H1 (cell line): ENCODE results near the gene PPP1R18. TPM values are rescaled to one million over a fixed set of nuclear protein-coding genes. Genes with fewer than 3 reads are reported as not detected.

ENCODE experiments used
- CTCF ChIA-PET: fragments of 300-600 bp; sonication (Branson Sonifier 250); formaldehyde crosslinking; loops from one replicate; lab custom pipeline; 2021; ENCODE audit not compliant: partially characterized antibody; lab: Charles Lee
- POLR2A ChIA-PET: fragments of 300-600 bp; sonication (Branson Sonifier 250); formaldehyde crosslinking; loops from one replicate; lab custom pipeline; 2021; ENCODE audit warnings: inconsistent platforms; ENCODE audit not compliant: partially characterized antibody; lab: Charles Lee
- DNase-seq, 2 experiments: peaks; one replicate each; pipeline versions ENCODE4 v3.0.0 to v3.0.0-alpha.2; 2010 to 2022; ENCODE audit warnings: low spot score in 2 of 2, low read depth in 1 of 2, mixed read lengths in 1 of 2
- FAIRE-seq: peaks from 2 replicates; lab custom pipeline; 2011; peaks lifted over from hg19 to GRCh38; lab: Jason Lieb, UNC
- H2AFZ ChIP-seq: 2 replicates; pipeline ENCODE4 v1.8.1; 2012; ENCODE audit warnings: low read length, inconsistent platforms
- H2AK5ac ChIP-seq: 2 replicates; pipeline ENCODE4 v1.6.1; 2013; ENCODE audit warnings: low read depth, low read length
- H2BK120ac ChIP-seq: replicated peaks from 2 replicates; pipeline ENCODE3; 2013; ENCODE audit warnings: low read depth, low read length, inconsistent platforms
- H2BK12ac ChIP-seq: 2 replicates; pipeline ENCODE4 v1.6.1; 2013; ENCODE audit warnings: low read depth, low read length
- H2BK15ac ChIP-seq: 2 replicates; pipeline ENCODE4 v1.6.1; 2013; ENCODE audit warnings: low read length
- H2BK20ac ChIP-seq: 2 replicates; pipeline ENCODE4 v1.6.1; 2013; ENCODE audit warnings: low read length
- H2BK5ac ChIP-seq: 2 replicates; pipeline ENCODE4 v1.6.1; 2013; ENCODE audit warnings: low read depth, low read length
- H3K14ac ChIP-seq: 2 replicates; pipeline ENCODE4 v1.6.1; 2013; ENCODE audit warnings: inconsistent platforms; ENCODE audit not compliant: insufficient read length
- H3K18ac ChIP-seq: 2 replicates; pipeline ENCODE4 v1.6.1; 2013; ENCODE audit warnings: low read length; ENCODE audit errors: extremely low read depth
- H3K23ac ChIP-seq: 2 replicates; pipeline ENCODE4 v1.6.1; 2013; ENCODE audit warnings: inconsistent platforms; ENCODE audit not compliant: insufficient read length
- H3K23me2 ChIP-seq: 2 replicates; pipeline ENCODE4 v1.6.1; 2013; ENCODE audit warnings: low read depth, low read length
- H3K27ac ChIP-seq: 2 replicates; pipeline ENCODE4 v1.6.1; 2011; ENCODE audit warnings: low read depth, low read length, inconsistent platforms
- H3K27me3 ChIP-seq, 4 experiments: replicated peaks in 1 of 4; 1 replicate in 1 of 4; 2 replicates in 3 of 4; pipeline versions ENCODE4 v1.6.1 to v1.8.1; 2011 to 2013; ENCODE audit warnings: low read length in 3 of 4, mild to moderate bottlenecking in 3 of 4, inconsistent platforms in 2 of 4, mixed read lengths in 2 of 4, moderate library complexity in 1 of 4; ENCODE audit not compliant: control insufficient read depth in 3 of 4, insufficient read depth in 3 of 4; ENCODE audit errors: extremely low read depth in 1 of 4
- H3K36me3 ChIP-seq, 4 experiments: 2 replicates each; pipeline versions ENCODE4 v1.6.1 to v1.8.1; 2011 to 2013; ENCODE audit warnings: mild to moderate bottlenecking in 4 of 4, low read length in 3 of 4, moderate library complexity in 2 of 4, control low read depth in 1 of 4, inconsistent platforms in 1 of 4; ENCODE audit not compliant: insufficient read depth in 4 of 4, control insufficient read depth in 2 of 4
- H3K4ac ChIP-seq: replicated peaks from 2 replicates; pipeline ENCODE3; 2013; ENCODE audit warnings: low read length, low read depth, mixed read lengths, inconsistent platforms; ENCODE audit not compliant: insufficient read length
- H3K4me1 ChIP-seq, 4 experiments: replicated peaks in 1 of 4; 1 replicate in 1 of 4; 2 replicates in 3 of 4; pipeline versions ENCODE4 v1.6.1 to v1.8.1; 2011 to 2013; ENCODE audit warnings: low read length in 3 of 4, inconsistent platforms in 2 of 4, mixed read lengths in 1 of 4; ENCODE audit not compliant: insufficient read depth in 4 of 4, control insufficient read depth in 3 of 4
- H3K4me2 ChIP-seq, 2 experiments: 2 replicates each; pipeline versions ENCODE4 v1.6.1 to v1.8.1; 2011 to 2013; ENCODE audit warnings: low read depth in 2 of 2, low read length in 2 of 2, control low read depth in 1 of 2, inconsistent platforms in 1 of 2, mild to moderate bottlenecking in 1 of 2; ENCODE audit not compliant: insufficient read depth in 1 of 2
- H3K4me3 ChIP-seq, 4 experiments: fragments of 200-600, 300-600 bp in 1 of 4; sonication (generic), shearing (Covaris generic), sonication (Bioruptor Twin) in 1 of 4; 2 replicates each; pipeline versions ENCODE4 v1.5.1 to v1.8.1; 2011 to 2016; ENCODE audit warnings: low read length in 4 of 4, low read depth in 3 of 4, control low read depth in 2 of 4, inconsistent platforms in 2 of 4, mild to moderate bottlenecking in 2 of 4, mixed read lengths in 1 of 4, moderate library complexity in 1 of 4; ENCODE audit not compliant: insufficient read depth in 2 of 4; ENCODE audit errors: extremely low read depth in 1 of 4
- H3K56ac ChIP-seq: replicated peaks from 2 replicates; pipeline ENCODE3; 2013; ENCODE audit warnings: low read depth, mild to moderate bottlenecking, mixed read lengths, low read length, inconsistent platforms; ENCODE audit not compliant: insufficient read length
- H3K79me1 ChIP-seq: 2 replicates; pipeline ENCODE4 v1.6.1; 2013; ENCODE audit warnings: low read depth, low read length, control low read depth
- H3K79me2 ChIP-seq, 2 experiments: 2 replicates each; pipeline versions ENCODE4 v1.6.1 to v1.8.1; 2012 to 2013; ENCODE audit warnings: low read length in 2 of 2, mild to moderate bottlenecking in 2 of 2, inconsistent platforms in 1 of 2; ENCODE audit not compliant: insufficient read depth in 2 of 2, control insufficient read depth in 1 of 2
- H3K9ac ChIP-seq, 4 experiments: replicated peaks in 1 of 4; 1 replicate in 1 of 4; 2 replicates in 3 of 4; pipeline versions ENCODE4 v1.6.1 to v1.8.1; 2011 to 2013; ENCODE audit warnings: low read depth in 3 of 4, low read length in 3 of 4, control low read depth in 2 of 4, mild to moderate bottlenecking in 2 of 4, moderate library complexity in 2 of 4, inconsistent platforms in 1 of 4; ENCODE audit errors: extremely low read depth in 1 of 4
- H3K9me3 ChIP-seq, 2 experiments: 2 replicates each; pipeline versions ENCODE4 v1.6.1 to v1.8.1; 2012 to 2013; ENCODE audit warnings: mild to moderate bottlenecking in 2 of 2, moderate library complexity in 2 of 2, control low read depth in 1 of 2, inconsistent platforms in 1 of 2, low read depth in 1 of 2, low read length in 1 of 2, mixed read lengths in 1 of 2; ENCODE audit not compliant: insufficient read depth in 2 of 2
- H4K20me1 ChIP-seq, 2 experiments: replicated peaks in 1 of 2; 2 replicates each; pipeline versions ENCODE3 to v1.8.1; 2011 to 2013; ENCODE audit warnings: inconsistent platforms in 2 of 2, low read length in 2 of 2, mild to moderate bottlenecking in 1 of 2; ENCODE audit not compliant: insufficient read depth in 2 of 2, control insufficient read depth in 1 of 2
- H4K5ac ChIP-seq: 2 replicates; pipeline ENCODE4 v1.6.1; 2013; ENCODE audit warnings: low read length, low read depth, mixed read lengths, inconsistent platforms; ENCODE audit not compliant: insufficient read length
- H4K8ac ChIP-seq: 2 replicates; pipeline ENCODE4 v1.8.0; 2013; ENCODE audit warnings: mild to moderate bottlenecking, moderate library complexity, low read length, inconsistent platforms; ENCODE audit not compliant: insufficient read depth; ENCODE audit errors: extremely low read depth
- H4K91ac ChIP-seq: replicated peaks from 2 replicates; pipeline ENCODE3; 2013; ENCODE audit warnings: low read length, mixed read lengths, inconsistent platforms; ENCODE audit not compliant: insufficient read length
- CEBPB ChIP-seq: IDR thresholded peaks from 2 replicates; pipeline ENCODE4 v1.6.1; 2012; ENCODE audit warnings: low read depth, low read length
- CHD1 ChIP-seq: IDR thresholded peaks from 2 replicates; pipeline ENCODE4 v1.6.1; 2012; ENCODE audit warnings: low read depth, low read length, improper control_type of control experiment
- FOSL1 ChIP-seq: IDR thresholded peaks from 2 replicates; pipeline ENCODE4 v1.6.1; 2011; ENCODE audit warnings: mild to moderate bottlenecking, low read depth, low read length, moderate library complexity; ENCODE audit not compliant: insufficient read depth
- KDM5A ChIP-seq: fragments of 200-600 bp; IDR thresholded peaks from 2 replicates; pipeline ENCODE4 v1.7.1; 2012; ENCODE audit warnings: mild to moderate bottlenecking, low read length, inconsistent platforms, mixed read lengths
- MAFK ChIP-seq: IDR thresholded peaks from 2 replicates; pipeline ENCODE4 v1.6.1; 2012; ENCODE audit warnings: low read depth, mild to moderate bottlenecking, improper control_type of control experiment, low read length
- RBBP5 ChIP-seq: IDR thresholded peaks from 2 replicates; pipeline ENCODE4 v1.7.1; 2012; ENCODE audit warnings: low read depth, mild to moderate bottlenecking, inconsistent platforms, low read length, moderate library complexity, borderline replicate concordance
- RNF2 ChIP-seq: fragments of 200-900, 300-1000 bp; sonication (generic); IDR thresholded peaks from 2 replicates; pipeline ENCODE4 v1.7.1; 2016; ENCODE audit warnings: borderline replicate concordance, low read depth, mild to moderate bottlenecking, antibody characterized with exemption, low read length; ENCODE audit not compliant: poor library complexity, severe bottlenecking; ENCODE audit errors: missing control alignments
- SRF ChIP-seq: IDR thresholded peaks from 2 replicates; pipeline ENCODE4 v1.6.1; 2011; ENCODE audit warnings: mild to moderate bottlenecking, low read depth, low read length, moderate library complexity
- WGBS, 2 experiments: shearing (Covaris generic) in 1 of 2; methylation state at CpG; one replicate each; pipeline versions ENCODE4 v1.1.6 to v1.1.7; 2013 to 2015; ENCODE audit warnings: low lambda C conversion rate in 2 of 2, mixed read lengths in 2 of 2, inconsistent platforms in 1 of 2, low coverage in 1 of 2, missing lambda C conversion rate in 1 of 2; ENCODE audit not compliant: insufficient replicate concordance in 2 of 2, insufficient coverage in 1 of 2, insufficient read length in 1 of 2; ENCODE audit errors: extremely low coverage in 1 of 2, missing lambda C conversion rate in 1 of 2; 5-methylcytosine and 5-hydroxymethylcytosine counted together
- polyA plus RNA-seq, 7 experiments: library from polyadenylated mRNA; depleted of rRNA in 3 of 7; stranded (reverse) in 5 of 7; unstranded in 2 of 7; fragments of >200 nt in 5 of 7; fragments of 200-250 nt in 2 of 7; gene quantifications; 1 replicate in 5 of 7; 2 replicates in 1 of 7; 4 replicates in 1 of 7; pipeline versions ENCODE4 v1.2.1 to v1.2.3, GENCODE V29; 2011 to 2013; ENCODE audit warnings: missing spikeins in 2 of 7, mixed read lengths in 2 of 7
- total RNA-seq: library from RNA; stranded (reverse); fragmentation: NEBNext Ultra II Directional; extraction: Animal tissue kit (Norgen Biotek cat#: 25700); gene quantifications from 2 replicates; pipeline ENCODE4 v1.2.1, GENCODE V29; 2021
- TF ChIP-seq, protein P1 (sequence below): IDR thresholded peaks from 2 replicates; pipeline ENCODE4 v1.6.1; 2012; ENCODE audit warnings: inconsistent platforms

The PPP1R18 gene
- total and polyA plus RNA-seq, 2 of the 8 experiments (the other 6 are each of a cell fraction or from before 2014, with no cell fraction given) = 25.1 to 29.1 TPM

DNA sequence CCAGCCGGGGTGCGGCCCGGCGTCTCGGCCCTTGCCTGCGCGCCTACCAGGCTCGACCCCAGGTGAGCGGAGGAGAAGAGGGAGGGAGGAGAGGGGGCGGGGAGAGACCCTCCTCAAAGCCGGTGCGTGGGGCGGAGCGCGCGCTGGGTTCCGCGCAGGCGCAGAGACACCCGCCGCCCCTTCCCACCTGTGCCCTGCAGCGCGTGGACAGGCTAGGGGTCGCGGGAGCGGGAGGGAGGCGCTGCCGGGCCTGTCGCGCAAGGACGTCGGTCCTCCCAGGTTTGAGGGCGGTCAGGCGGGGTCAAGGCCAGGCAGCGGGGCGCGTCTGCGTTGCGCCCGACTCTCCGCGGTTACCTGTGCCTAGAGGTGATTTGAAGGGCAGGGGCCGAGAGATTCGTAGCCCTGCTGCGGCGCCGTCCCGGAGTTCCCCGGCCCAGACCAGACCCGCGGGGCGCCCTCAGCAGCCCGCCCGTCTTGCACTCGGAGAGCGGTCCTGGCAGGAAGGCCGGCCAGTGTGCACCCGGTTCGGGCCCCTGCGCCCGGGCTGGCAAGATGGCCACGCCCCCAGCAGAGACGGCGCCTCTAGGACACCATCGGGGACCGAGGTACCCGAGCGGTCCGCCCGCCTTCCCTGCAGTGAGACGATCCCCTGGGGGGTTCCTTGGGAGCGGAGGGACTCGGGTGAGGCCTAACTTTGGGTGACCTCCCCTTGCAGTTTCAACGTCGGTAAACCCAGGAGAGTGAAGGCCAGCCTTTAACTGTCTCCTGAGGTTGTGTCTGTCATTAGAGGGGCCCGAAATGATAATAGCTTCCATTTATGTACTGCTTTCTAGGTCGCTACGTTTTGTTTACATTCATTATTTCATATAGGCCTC lies 39.0 kb downstream of the PPP1R18 start:
- peak overlapping the region; percentile 51 to 79 (median 70) for H3K9ac ChIP-seq
- no peak overlapping the region for H2BK20ac ChIP-seq
- FAIRE-seq (no peak), DNase-seq (peak in 1 of 2 experiments; percentile 90)
- H3K27me3 ChIP-seq = no peaks in the 10 kb centered on the region
- ChIA-PET POLR2A (interaction anchor here (0.6 to 3.6 kb wide), 21 partner anchors 8 to 1201 kb away, joined by 3 to 23 read pairs (median 4); partner anchors contain the start of genes ATAT1, MDC1, MRPS18B and PPP1R10), CTCF (interaction anchor here (1.0 to 1.4 kb wide), 2 partner anchors 25 to 124 kb away, joined by 3 to 4 read pairs; partner anchors contain the start of gene DHX16)
- peaks cover 0 to 2% of the 10 kb centered on the region in 2 experiments for H4K20me1 ChIP-seq
- H4K8ac ChIP-seq = peak overlapping the region; percentile 96
- H2BK15ac ChIP-seq = peak overlapping the region; percentile 97; the same call in 1 of the 2 replicates
- peaks cover 6 to 17% (median 10%) of the 10 kb centered on the region in 4 experiments; a peak in 5 of 8 replicates for H3K36me3 ChIP-seq
- 0 out of 2 replicates have a peak overlapping the region, but pooled peaks have one; percentile 2 for H2AFZ ChIP-seq
- 2% methylated on average over 37 of the region's 78 CpGs; no CpG with 5 or more reads in 1 of the 2 experiments for WGBS, 2 experiments
- H3K4ac ChIP-seq = peak overlapping the region; percentile 84
- H2BK5ac ChIP-seq = peak overlapping the region; percentile 96
- H3K79me2 ChIP-seq = peaks cover 3 to 20% of the 10 kb centered on the region in 2 experiments; a peak in 3 of 4 replicates
- no peak overlapping the region for H2AK5ac ChIP-seq
- no peaks in the 10 kb centered on the region for H3K9me3 ChIP-seq
- H3K23me2 ChIP-seq = peaks cover 5% of the 10 kb centered on the region; the same call in 1 of the 2 replicates
- peak overlapping the region; percentile 100 for H4K5ac ChIP-seq
- H3K56ac ChIP-seq = peak overlapping the region; percentile 93
- no peak overlapping the region for H3K23ac ChIP-seq
- H4K91ac ChIP-seq = peak overlapping the region; percentile 99
- peaks cover 0 to 6% (median 4%) of the 10 kb centered on the region in 4 experiments; a peak in 5 of 7 replicates for H3K4me1 ChIP-seq
- peak overlapping the region; percentile 66 for H3K27ac ChIP-seq
- H2BK120ac ChIP-seq = no peak overlapping the region
- peak overlapping the region; percentile 98 for H3K18ac ChIP-seq
- H3K4me2 ChIP-seq = peak overlapping the region; percentile 76 to 82
- H2BK12ac ChIP-seq = no peak overlapping the region
- peaks cover 8% of the 10 kb centered on the region for H3K79me1 ChIP-seq
- no peak overlapping the region for H3K14ac ChIP-seq
- peak overlapping the region; percentile 74 to 91 (median 85) for H3K4me3 ChIP-seq
- TF ChIP-seq CHD1 (no peak), CEBPB (no peak), RNF2 (no peak), SRF (no peak), MAFK (no peak), RBBP5 (peak; percentile 52; the same call in 1 of the 2 replicates), FOSL1 (0 out of 2 replicates have a peak, but pooled peaks have one; percentile 54), KDM5A (no peak)
- TF ChIP-seq, protein P1, sequence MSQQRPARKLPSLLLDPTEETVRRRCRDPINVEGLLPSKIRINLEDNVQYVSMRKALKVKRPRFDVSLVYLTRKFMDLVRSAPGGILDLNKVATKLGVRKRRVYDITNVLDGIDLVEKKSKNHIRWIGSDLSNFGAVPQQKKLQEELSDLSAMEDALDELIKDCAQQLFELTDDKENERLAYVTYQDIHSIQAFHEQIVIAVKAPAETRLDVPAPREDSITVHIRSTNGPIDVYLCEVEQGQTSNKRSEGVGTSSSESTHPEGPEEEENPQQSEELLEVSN = no peak
